IMR-90 (cell line): ENCODE data around the gene IQCM. TPM values are rescaled to one million over a fixed set of nuclear protein-coding genes. Genes with fewer than 3 reads are reported as not detected.
A peak's percentile ranks its signal among the peaks of the same experiment; 100 is the strongest.

Experiments
- ATAC-seq: fragments of 200-7000 bp; cut with Tn5 transposase; 2 replicates; pipeline ENCODE4 v1.9.1; 2020; ENCODE audit warnings: low read depth, mild to moderate bottlenecking, moderate library complexity
- BruUV-seq: library from RNA; stranded (reverse); fragments of 400-500 nt; replicated peaks from 2 replicates; lab custom pipeline; 2021; lab: Mats Ljungman, UMichigan
- CTCF ChIA-PET: fragments of 300-600 bp; formaldehyde crosslinking; extraction: SDS; loops from one replicate; lab custom pipeline; 2021; ENCODE audit warnings: antibody characterized with exemption; lab: Yijun Ruan, JAX
- POLR2A ChIA-PET: fragments of 300-600 bp; sonication (Branson Sonifier 250); formaldehyde crosslinking; loops from one replicate; lab custom pipeline; 2022; ENCODE audit warnings: antibody characterized with exemption; ENCODE audit not compliant: unreplicated experiment; lab: Charles Lee
- DNase-seq: peaks from one replicate; pipeline ENCODE4 v3.0.0; 2013
- H2AFZ ChIP-seq: replicated peaks from 2 replicates; pipeline ENCODE3; 2013; ENCODE audit warnings: low read length, mild to moderate bottlenecking; ENCODE audit not compliant: poor library complexity
- H2AK5ac ChIP-seq: 2 replicates; pipeline ENCODE4 v1.6.1; 2013; ENCODE audit warnings: low read depth, low read length, inconsistent platforms
- H2AK9ac ChIP-seq: replicated peaks from 2 replicates; pipeline ENCODE3; 2013; ENCODE audit warnings: mild to moderate bottlenecking, low read depth, low read length, moderate library complexity; ENCODE audit not compliant: poor library complexity
- H2BK120ac ChIP-seq: 2 replicates; pipeline ENCODE4 v1.6.1; 2013; ENCODE audit warnings: low read depth, low read length, inconsistent platforms
- H2BK15ac ChIP-seq: 3 replicates; pipeline ENCODE4 v1.6.1; 2013; ENCODE audit warnings: low read depth, low read length, inconsistent platforms
- H2BK20ac ChIP-seq: 2 replicates; pipeline ENCODE4 v1.6.1; 2013; ENCODE audit warnings: low read depth, mild to moderate bottlenecking, inconsistent platforms, low read length, moderate library complexity
- H2BK5ac ChIP-seq: 2 replicates; pipeline ENCODE4 v1.6.1; 2013; ENCODE audit warnings: mild to moderate bottlenecking, low read depth, low read length, inconsistent platforms; ENCODE audit not compliant: poor library complexity, severe bottlenecking
- H3K14ac ChIP-seq: replicated peaks from 2 replicates; pipeline ENCODE4 v1.6.1; 2013; ENCODE audit warnings: low read depth, low read length, inconsistent platforms
- H3K18ac ChIP-seq: 2 replicates; pipeline ENCODE4 v1.6.1; 2013; ENCODE audit warnings: low read depth, low read length, control low read depth
- H3K23ac ChIP-seq: 2 replicates; pipeline ENCODE4 v1.6.1; 2013; ENCODE audit warnings: low read depth, low read length, inconsistent platforms
- H3K27ac ChIP-seq: 2 replicates; pipeline ENCODE4 v1.5.1; 2013; ENCODE audit warnings: mild to moderate bottlenecking, control low read depth, low read length; ENCODE audit not compliant: insufficient read depth
- H3K27me3 ChIP-seq: 2 replicates; pipeline ENCODE4 v1.6.1; 2013; ENCODE audit warnings: low read length; ENCODE audit not compliant: control insufficient read depth, insufficient read depth
- H3K36me3 ChIP-seq: 2 replicates; pipeline ENCODE4 v1.6.1; 2013; ENCODE audit warnings: low read length, mixed read lengths; ENCODE audit not compliant: control insufficient read depth, insufficient read depth
- H3K4ac ChIP-seq: 2 replicates; pipeline ENCODE4 v1.6.1; 2013; ENCODE audit warnings: low read depth, low read length, inconsistent platforms
- H3K4me1 ChIP-seq: 2 replicates; pipeline ENCODE4 v1.6.1; 2013; ENCODE audit warnings: low read length, mixed read lengths; ENCODE audit not compliant: control insufficient read depth, insufficient read depth
- H3K4me2 ChIP-seq: 2 replicates; pipeline ENCODE4 v1.6.1; 2013; ENCODE audit warnings: low read depth, mild to moderate bottlenecking, control low read depth, low read length, moderate library complexity
- H3K4me3 ChIP-seq: 2 replicates; pipeline ENCODE4 v1.5.1; 2013; ENCODE audit warnings: low read depth, mild to moderate bottlenecking, control low read depth, low read length, moderate library complexity; ENCODE audit not compliant: insufficient read depth
- H3K56ac ChIP-seq: 2 replicates; pipeline ENCODE4 v1.6.1; 2013; ENCODE audit warnings: low read length, inconsistent platforms; ENCODE audit not compliant: insufficient read depth; ENCODE audit errors: extremely low read depth
- H3K79me1 ChIP-seq, 2 experiments: 2 replicates each; pipeline ENCODE4 v1.6.1; 2013; ENCODE audit warnings: low read length in 2 of 2, inconsistent platforms in 1 of 2, low read depth in 1 of 2
- H3K9ac ChIP-seq: 2 replicates; pipeline ENCODE4 v1.6.1; 2013; ENCODE audit warnings: low read depth, low read length, control low read depth
- H3K9me1 ChIP-seq: 2 replicates; pipeline ENCODE4 v1.6.1; 2013; ENCODE audit warnings: low read length, inconsistent platforms; ENCODE audit not compliant: insufficient read depth
- H3K9me3 ChIP-seq: 2 replicates; pipeline ENCODE4 v1.6.1; 2013; ENCODE audit warnings: low read length; ENCODE audit not compliant: control insufficient read depth, insufficient read depth
- H4K20me1 ChIP-seq: 2 replicates; pipeline ENCODE4 v1.6.1; 2013; ENCODE audit warnings: low read length, inconsistent platforms; ENCODE audit not compliant: insufficient read depth
- H4K5ac ChIP-seq: 2 replicates; pipeline ENCODE4 v1.6.1; 2013; ENCODE audit warnings: mild to moderate bottlenecking, low read depth, low read length, control low read depth
- H4K8ac ChIP-seq, 2 experiments: 2 replicates each; pipeline ENCODE4 v1.6.1; 2013; ENCODE audit warnings: low read depth in 2 of 2, low read length in 2 of 2, control low read depth in 1 of 2, inconsistent platforms in 1 of 2
- H4K91ac ChIP-seq: 2 replicates; pipeline ENCODE4 v1.6.1; 2013; ENCODE audit warnings: low read depth, low read length, inconsistent platforms; ENCODE audit not compliant: insufficient read depth
- CEBPB ChIP-seq: IDR thresholded peaks from 2 replicates; pipeline ENCODE4 v1.6.1; 2012; ENCODE audit warnings: low read depth, low read length, improper control_type of control experiment
- ELK1 ChIP-seq: fragments of 150-350 bp; IDR thresholded peaks from 2 replicates; pipeline ENCODE4 v1.6.1; 2016; ENCODE audit warnings: low read depth, mild to moderate bottlenecking, low read length, moderate library complexity, borderline replicate concordance
- MAZ ChIP-seq: IDR thresholded peaks from 2 replicates; pipeline ENCODE4 v1.6.1; 2012; ENCODE audit warnings: low read depth, mild to moderate bottlenecking, low read length, improper control_type of control experiment, moderate library complexity, borderline replicate concordance
- MXI1 ChIP-seq: IDR thresholded peaks from 2 replicates; pipeline ENCODE4 v1.6.1; 2012; ENCODE audit warnings: low read depth, mild to moderate bottlenecking, low read length, moderate library complexity, borderline replicate concordance
- RFX5 ChIP-seq: IDR thresholded peaks from 2 replicates; pipeline ENCODE4 v1.8.0; 2012; ENCODE audit warnings: low read depth, mild to moderate bottlenecking, low read length, moderate library complexity
- SMC3 ChIP-seq: fragments of 150-350 bp; IDR thresholded peaks from 2 replicates; pipeline ENCODE4 v1.6.1; 2016; ENCODE audit warnings: low read depth, mild to moderate bottlenecking, antibody characterized with exemption, low read length, moderate library complexity
- WGBS, 2 experiments: methylation state at CpG; one replicate each; pipeline versions ENCODE4 v1.1.5 to v1.1.7; 2013; ENCODE audit warnings: missing lambda C conversion rate in 2 of 2; ENCODE audit not compliant: insufficient read length in 1 of 2; ENCODE audit errors: extremely low coverage in 2 of 2; 5-methylcytosine and 5-hydroxymethylcytosine counted together
- dilution Hi-C: fragments of 300-500 bp; cut with HindIII; formaldehyde crosslinking; loops from one replicate; pipeline ENCODE4 v1.14.3; 2018; ENCODE audit warnings: low sequenced_read_pairs; ENCODE audit not compliant: unreplicated experiment
- in situ Hi-C: fragments of 300-500 bp; cut with MboI; formaldehyde crosslinking; loops from 3 replicates; pipeline ENCODE4 v1.14.3; 2019; ENCODE audit warnings: low sequenced_read_pairs, inconsistent platforms, mixed read lengths
- intact Hi-C: fragments of 100-400 bp; cut with micrococcal nuclease; formaldehyde crosslinking; loops from 2 replicates; pipeline ENCODE4 v1.10.0; 2022
- polyA plus RNA-seq, 3 experiments: library from polyadenylated mRNA; depleted of rRNA; stranded (reverse); fragments of >200 nt; gene quantifications; 2 replicates each; pipeline ENCODE4 v1.2.3, GENCODE V29; 2012; ENCODE audit warnings: low replicate concordance in 1 of 3
- total RNA-seq: library from RNA; depleted of rRNA; stranded (reverse); fragments of >200 nt; gene quantifications from 2 replicates; pipeline ENCODE4 v1.2.3, GENCODE V29; 2012

Gene IQCM
- total and polyA plus RNA-seq, 2 of the 4 experiments (the other 2 are of a cell fraction): not detected

DNA sequence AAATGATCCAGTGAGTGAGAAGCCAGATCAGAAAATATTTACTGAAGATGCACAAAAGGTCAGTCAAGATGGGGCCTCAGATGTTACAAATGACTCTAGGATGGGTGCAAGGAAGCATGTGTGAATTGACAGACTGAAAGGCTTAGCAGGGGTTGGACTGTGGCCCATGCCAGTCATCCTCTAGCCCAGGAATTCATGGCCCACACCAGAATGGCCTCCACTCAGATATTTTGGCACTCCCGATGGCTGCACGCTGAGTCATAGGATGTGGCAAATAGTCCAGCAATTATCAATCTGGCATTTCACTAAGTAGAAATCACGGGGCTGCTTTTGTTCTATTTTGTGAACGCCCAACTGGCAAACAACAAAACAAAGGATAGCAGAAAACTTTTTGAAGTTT, 406.5 kb downstream of the IQCM start:
- H2BK120ac ChIP-seq: no peak overlapping the region
- no peak overlapping the region for H3K9ac ChIP-seq
- dilution Hi-C loops: no loop called here
- H2BK20ac ChIP-seq: no peak overlapping the region
- no peak overlapping the region for H3K27ac ChIP-seq
- no peak overlapping the region for H3K4me2 ChIP-seq
- no peak overlapping the region for H2AK9ac ChIP-seq
- H2AK5ac ChIP-seq: no peak overlapping the region
- no peaks in the 10 kb centered on the region for H3K9me3 ChIP-seq
- no peak overlapping the region for H3K4me3 ChIP-seq
- H4K8ac ChIP-seq: no peak overlapping the region
- H3K4ac ChIP-seq: no peak overlapping the region
- in situ Hi-C loops: no loop called here
- CTCF ChIA-PET: no interaction called here
- WGBS, 2 experiments: no CpG with 5 or more reads among the region's 4 CpGs
- no peak overlapping the region for H3K23ac ChIP-seq
- H2AFZ ChIP-seq: no peak overlapping the region
- H3K18ac ChIP-seq: no peak overlapping the region
- POLR2A ChIA-PET: no interaction called here
- H3K27me3 ChIP-seq: no peaks in the 10 kb centered on the region
- no peak overlapping the region for H4K91ac ChIP-seq
- peak; percentile 76 for ATAC-seq
- no peaks in the 10 kb centered on the region for H3K9me1 ChIP-seq
- no peaks in the 10 kb centered on the region for H3K36me3 ChIP-seq
- H3K14ac ChIP-seq: no peak overlapping the region
- TF ChIP-seq CEBPB (no peak), RFX5 (no peak), ELK1 (no peak), MAZ (no peak), MXI1 (no peak), SMC3 (no peak)
- no peaks in the 10 kb centered on the region for H3K4me1 ChIP-seq
- no peaks in the 10 kb centered on the region for H4K20me1 ChIP-seq
- no peak overlapping the region for H3K56ac ChIP-seq
- intact Hi-C loops: no loop called here
- no TSS peak for BruUV-seq
- DNase-seq: peak; percentile 38
- no peak overlapping the region for H2BK5ac ChIP-seq
- H4K5ac ChIP-seq: no peak overlapping the region
- H2BK15ac ChIP-seq: no peak overlapping the region
- H3K79me1 ChIP-seq: no peaks in the 10 kb centered on the region
